ENCODE data around the gene B3GALT6.

B3GALT6 gene

GRCh38 chr1:1202831-1203560, 29.0 kb upstream of the B3GALT6 start:
- no peak for DNase-seq

- no peak for DNase-seq
Measured at GRCh38 chr1:1203561-1204424, 28.2 kb upstream of the B3GALT6 start.

GRCh38 chr1:1204425-1204920, 27.6 kb upstream of the B3GALT6 start:
- no peak for DNase-seq

GRCh38 chr1:1204998-1205768, 26.9 kb upstream of the B3GALT6 start:
- no peak for DNase-seq

GRCh38 chr1:1205769-1206375, 26.2 kb upstream of the B3GALT6 start:
- no peak for DNase-seq

GRCh38 chr1:1206376-1206965, 25.6 kb upstream of the B3GALT6 start, which contains the start of gene TNFRSF18:
Gene TNFRSF18, minus strand, starts transcription at chr1:1206592. Its CDS starts 21 bp downstream, at chr1:1206571.
- DNase-seq, result peak; percentile 39

- DNase-seq, result no peak
Measured at GRCh38 chr1:1206966-1207531, 25.0 kb upstream of the B3GALT6 start.

- DNase-seq, result no peak
Measured at GRCh38 chr1:1207571-1207892, 24.5 kb upstream of the B3GALT6 start.

- peak; percentile 40 for DNase-seq
Measured at GRCh38 chr1:1208713-1209433, 23.2 kb upstream of the B3GALT6 start.

- DNase-seq, result no peak
Measured at GRCh38 chr1:1210726-1211540, 21.1 kb upstream of the B3GALT6 start.

GRCh38 chr1:1211541-1212441, 20.2 kb upstream of the B3GALT6 start:
- no peak for DNase-seq

GRCh38 chr1:1212780-1213344, 19.2 kb upstream of the B3GALT6 start:
- DNase-seq, result peak; percentile 64

GRCh38 chr1:1213345-1214265, 18.4 kb upstream of the B3GALT6 start, which contains the start of gene TNFRSF4:
Gene TNFRSF4, minus strand, starts transcription at chr1:1214153. Its CDS starts 26 bp downstream, at chr1:1214127.
- peak; percentile 32 for DNase-seq

GRCh38 chr1:1215080-1215676, 16.9 kb upstream of the B3GALT6 start:
- DNase-seq, result no peak

- DNase-seq, result no peak
Measured at GRCh38 chr1:1215881-1216605, 16.0 kb upstream of the B3GALT6 start.
